K562 (cell line): ENCODE results near the gene PTPN18. TPM values are rescaled to one million over a fixed set of nuclear protein-coding genes. Genes with fewer than 3 reads are reported as not detected.

Source experiments
- ARNT ChIP-seq, 2 experiments: fragments of 450-650 bp; IDR thresholded peaks; 2 replicates each; pipeline ENCODE4 v1.6.1; 2016; ENCODE audit warnings: mild to moderate bottlenecking in 1 of 2
- BACH1 ChIP-seq: fragments of 200-800 bp; sonication (Bioruptor generic); IDR thresholded peaks from 2 replicates; pipeline ENCODE4 v1.6.1; 2016; ENCODE audit warnings: missing genetic modification characterization, missing compliant biosample characterization
- CHD4 ChIP-seq: fragments of 200-600 bp; sonication (generic); IDR thresholded peaks from 3 replicates; pipeline ENCODE4 v1.6.1; 2012; ENCODE audit warnings: low read depth, mild to moderate bottlenecking, mixed read lengths, low read length, inconsistent platforms; ENCODE audit not compliant: insufficient read depth, insufficient replicate concordance, poor library complexity, severe bottlenecking
- HLTF ChIP-seq: fragments of 450-650 bp; IDR thresholded peaks from 2 replicates; pipeline ENCODE4 v1.6.1; 2016
- IFI16 ChIP-seq: fragments of 250-450 bp; sonication (Bioruptor Pico); IDR thresholded peaks from 2 replicates; pipeline ENCODE4 v2.1.2; 2022; ENCODE audit warnings: mild to moderate bottlenecking, inconsistent platforms
- NFE2 ChIP-seq: IDR thresholded peaks from 2 replicates; pipeline ENCODE4 v1.6.1; 2014; ENCODE audit warnings: antibody characterized with exemption, low read depth
- NFE2L1 ChIP-seq: fragments of 450-650 bp; IDR thresholded peaks from 2 replicates; pipeline ENCODE4 v1.6.1; 2016; ENCODE audit warnings: missing genetic modification characterization, low read depth, mild to moderate bottlenecking, missing compliant biosample characterization, moderate library complexity, borderline replicate concordance
- NRF1 ChIP-seq, 2 experiments: fragments of 450-650 bp; IDR thresholded peaks in 1 of 2; conservative IDR thresholded peaks in 1 of 2; 2 replicates each; pipeline ENCODE4 v1.6.1; 2014; ENCODE audit warnings: mild to moderate bottlenecking in 2 of 2
- PURB ChIP-seq: sonication (generic); formaldehyde crosslinking; IDR thresholded peaks from 2 replicates; pipeline ENCODE4 v1.9.0; 2021; ENCODE audit warnings: low read depth, mild to moderate bottlenecking, missing genetic modification reagents
- RBM15 ChIP-seq: fragments of 200-400 bp; formaldehyde crosslinking; IDR thresholded peaks from 2 replicates; pipeline ENCODE4 v1.6.1; 2018; ENCODE audit warnings: mild to moderate bottlenecking, low read length, moderate library complexity; ENCODE audit not compliant: insufficient read depth
- RUNX1 ChIP-seq: sonication (generic); IDR thresholded peaks from 2 replicates; pipeline ENCODE4 v1.6.1; 2016; ENCODE audit warnings: antibody characterized with exemption, low read depth
- SETDB1 ChIP-seq: IDR thresholded peaks from one replicate; pipeline ENCODE4 v1.6.1; 2012; ENCODE audit warnings: low read length, control low read depth, inconsistent platforms
- SIN3A ChIP-seq, 2 experiments: fragments of 150-350 bp in 1 of 2; IDR thresholded peaks; 2 replicates each; pipeline ENCODE4 v1.6.1; 2011 to 2016; ENCODE audit warnings: borderline replicate concordance in 2 of 2, low read depth in 2 of 2, low read length in 2 of 2, mild to moderate bottlenecking in 2 of 2, moderate library complexity in 2 of 2; ENCODE audit not compliant: control insufficient read depth in 1 of 2
- SMARCA5 ChIP-seq: fragments of 450-650 bp; IDR thresholded peaks from 2 replicates; pipeline ENCODE4 v1.6.1; 2016
- STAT5B ChIP-seq: fragments of 250-450 bp; sonication (Bioruptor Pico); IDR thresholded peaks from 2 replicates; pipeline ENCODE4 v1.8.0; 2021; ENCODE audit warnings: mild to moderate bottlenecking, inconsistent platforms
- TFAP4 ChIP-seq: sonication (generic); formaldehyde crosslinking; IDR thresholded peaks from 2 replicates; pipeline ENCODE4 v1.8.0; 2022; ENCODE audit warnings: missing genetic modification reagents, mild to moderate bottlenecking, moderate library complexity, borderline replicate concordance
- ZBTB1 ChIP-seq: sonication (generic); formaldehyde crosslinking; IDR thresholded peaks from 2 replicates; pipeline ENCODE4 v1.8.1; 2023; ENCODE audit warnings: missing genetic modification reagents, low read depth, mild to moderate bottlenecking, borderline replicate concordance
- ZNF12 ChIP-seq: sonication (generic); formaldehyde crosslinking; IDR thresholded peaks from 2 replicates; pipeline ENCODE4 v1.4.0; 2020; ENCODE audit warnings: mild to moderate bottlenecking, missing genetic modification reagents
- ZNF23 ChIP-seq: fragments of 250-450 bp; sonication (Bioruptor Pico); IDR thresholded peaks from 2 replicates; pipeline ENCODE4 v1.4.0; 2020; ENCODE audit warnings: mild to moderate bottlenecking
- ZNF24 ChIP-seq: fragments of 450-650 bp; IDR thresholded peaks from 2 replicates; pipeline ENCODE4 v1.6.1; 2016
- ZNF263 ChIP-seq: sonication (generic); formaldehyde crosslinking; IDR thresholded peaks from 2 replicates; pipeline ENCODE4 v1.8.0; 2022; ENCODE audit warnings: mild to moderate bottlenecking, missing genetic modification reagents, borderline replicate concordance
- ZNF583 ChIP-seq: fragments of 250-450 bp; sonication (Bioruptor Pico); IDR thresholded peaks from 2 replicates; pipeline ENCODE4 v1.4.0; 2020
- polyA plus RNA-seq, 8 experiments: library from polyadenylated mRNA; depleted of rRNA in 4 of 8; stranded (reverse) in 5 of 8; unstranded in 3 of 8; fragments of >200 nt; fragmentation: Nextera tagmentation in 2 of 8; fragmentation: Illumina TruSeq in 1 of 8; extraction: Ambion mirVana in 2 of 8; extraction: Trizol in 1 of 8; gene quantifications; 2 replicates each; pipeline versions ENCODE4 v1.2.1 to v1.2.3, GENCODE V29; 2011 to 2014; ENCODE audit warnings: inconsistent platforms in 1 of 8, missing spikeins in 1 of 8
- total RNA-seq, 7 experiments: library from RNA; depleted of rRNA in 6 of 7; stranded (reverse); fragments of >200 nt in 6 of 7; fragmentation: Illumina TruSeq in 2 of 7; extraction: Trizol in 2 of 7; gene quantifications; 2 replicates each; pipeline versions ENCODE4 v1.2.1 to v1.2.3, GENCODE V29; 2011 to 2021; ENCODE audit warnings: low replicate concordance in 1 of 7
- TF ChIP-seq, protein P1 (sequence below): fragments of 450-650 bp; IDR thresholded peaks from 2 replicates; pipeline ENCODE4 v1.6.1; 2014; ENCODE audit warnings: low read depth, mild to moderate bottlenecking, moderate library complexity, borderline replicate concordance
- TF ChIP-seq, protein P2 (sequence below): fragments of 450-650 bp; formaldehyde crosslinking; IDR thresholded peaks from 2 replicates; pipeline ENCODE4 v1.4.0; 2020; ENCODE audit warnings: mild to moderate bottlenecking
- TF ChIP-seq, protein P3 (sequence below): fragments of 450-650 bp; IDR thresholded peaks from 2 replicates; pipeline ENCODE4 v1.6.1; 2016; ENCODE audit warnings: antibody characterized with exemption

The PTPN18 gene
- total and polyA plus RNA-seq, 9 of the 15 experiments (the other 6 are each of a cell fraction or from before 2014, with no cell fraction given) = 11.6 to 90.7 (median 49.6) TPM

GRCh38 chr2:130372055-130372832 lies 16.4 kb downstream of the PTPN18 start (continued):
- TF ChIP-seq BACH1 (tag) (no peak), ZNF24 (no peak), HLTF (no peak), PURB (CRISPR knock-in tag) (no peak), ZNF12 (CRISPR knock-in tag) (peak; percentile 72), NRF1 (conservative IDR thresholded peaks at IDR 0.05 in 1 of 2, IDR thresholded peaks at IDR 0.05 in 1 of 2) (peak; percentile 55 to 64), STAT5B (no peak), ZBTB1 (peak; percentile 37; the same call in 1 of the 2 replicates), TFAP4 (CRISPR knock-in tag) (peak; percentile 89), ZNF263 (peak; percentile 30; the same call in 1 of the 2 replicates), RUNX1 (no peak), NFE2L1 (no peak), SIN3A (IDR thresholded peaks at IDR 0.05; ENCODE audit: borderline replicate concordance in 2 of 2, control insufficient read depth in 1 of 2, low read depth in 2 of 2, low read length in 2 of 2) (peak in 1 of 2 experiments; percentile 71; a peak in 1 of 4 replicates), ARNT (IDR thresholded peaks at IDR 0.05) (no peak), CHD4 (no peak), SETDB1 (no peak), IFI16 (no peak), RBM15 (no peak), ZNF23 (CRISPR knock-in tag) (no peak), NFE2 (0 out of 2 replicates have a peak, but pooled peaks have one; percentile 2), SMARCA5 (no peak), ZNF583 (0 out of 2 replicates have a peak, but pooled peaks have one; percentile 44)
- TF ChIP-seq, protein P1, sequence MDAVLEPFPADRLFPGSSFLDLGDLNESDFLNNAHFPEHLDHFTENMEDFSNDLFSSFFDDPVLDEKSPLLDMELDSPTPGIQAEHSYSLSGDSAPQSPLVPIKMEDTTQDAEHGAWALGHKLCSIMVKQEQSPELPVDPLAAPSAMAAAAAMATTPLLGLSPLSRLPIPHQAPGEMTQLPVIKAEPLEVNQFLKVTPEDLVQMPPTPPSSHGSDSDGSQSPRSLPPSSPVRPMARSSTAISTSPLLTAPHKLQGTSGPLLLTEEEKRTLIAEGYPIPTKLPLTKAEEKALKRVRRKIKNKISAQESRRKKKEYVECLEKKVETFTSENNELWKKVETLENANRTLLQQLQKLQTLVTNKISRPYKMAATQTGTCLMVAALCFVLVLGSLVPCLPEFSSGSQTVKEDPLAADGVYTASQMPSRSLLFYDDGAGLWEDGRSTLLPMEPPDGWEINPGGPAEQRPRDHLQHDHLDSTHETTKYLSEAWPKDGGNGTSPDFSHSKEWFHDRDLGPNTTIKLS = 0 out of 2 replicates have a peak, but pooled peaks have one; percentile 52
- TF ChIP-seq, protein P2, sequence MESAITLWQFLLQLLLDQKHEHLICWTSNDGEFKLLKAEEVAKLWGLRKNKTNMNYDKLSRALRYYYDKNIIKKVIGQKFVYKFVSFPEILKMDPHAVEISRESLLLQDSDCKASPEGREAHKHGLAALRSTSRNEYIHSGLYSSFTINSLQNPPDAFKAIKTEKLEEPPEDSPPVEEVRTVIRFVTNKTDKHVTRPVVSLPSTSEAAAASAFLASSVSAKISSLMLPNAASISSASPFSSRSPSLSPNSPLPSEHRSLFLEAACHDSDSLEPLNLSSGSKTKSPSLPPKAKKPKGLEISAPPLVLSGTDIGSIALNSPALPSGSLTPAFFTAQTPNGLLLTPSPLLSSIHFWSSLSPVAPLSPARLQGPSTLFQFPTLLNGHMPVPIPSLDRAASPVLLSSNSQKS (CRISPR knock-in tag) = no peak
- TF ChIP-seq, protein P3, sequence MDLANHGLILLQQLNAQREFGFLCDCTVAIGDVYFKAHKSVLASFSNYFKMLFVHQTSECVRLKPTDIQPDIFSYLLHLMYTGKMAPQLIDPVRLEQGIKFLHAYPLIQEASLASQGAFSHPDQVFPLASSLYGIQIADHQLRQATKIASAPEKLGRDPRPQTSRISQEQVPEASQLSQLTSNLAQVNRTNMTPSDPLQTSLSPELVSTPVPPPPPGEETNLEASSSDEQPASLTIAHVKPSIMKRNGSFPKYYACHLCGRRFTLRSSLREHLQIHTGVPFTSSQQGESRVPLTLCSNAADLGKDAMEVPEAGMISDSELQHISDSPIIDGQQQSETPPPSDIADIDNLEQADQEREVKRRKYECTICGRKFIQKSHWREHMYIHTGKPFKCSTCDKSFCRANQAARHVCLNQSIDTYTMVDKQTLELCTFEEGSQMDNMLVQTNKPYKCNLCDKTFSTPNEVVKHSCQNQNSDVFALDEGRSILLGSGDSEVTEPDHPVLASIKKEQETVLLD = no peak
